HG02763 (cell line): ENCODE results near the gene TIMM8A.
"Not testable (repeated sequence)": the region's sequence is repeated elsewhere in the genome, so short reads cannot be mapped to it uniquely, and the experiment has no call there.

Experiments
- ATAC-seq: cut with Tn5 transposase; IDR thresholded peaks from one replicate; pipeline ENCODE4 v1.9.1; 2021; ENCODE audit warnings: mild to moderate bottlenecking, moderate library complexity; ENCODE audit not compliant: unreplicated experiment

Gene TIMM8A

GRCh38 chrX:101360390-101360789, 11.8 kb upstream of the TIMM8A start:
- no peak for ATAC-seq

GRCh38 chrX:101359966-101360365, 11.4 kb upstream of the TIMM8A start:
- no peak for ATAC-seq

DNA sequence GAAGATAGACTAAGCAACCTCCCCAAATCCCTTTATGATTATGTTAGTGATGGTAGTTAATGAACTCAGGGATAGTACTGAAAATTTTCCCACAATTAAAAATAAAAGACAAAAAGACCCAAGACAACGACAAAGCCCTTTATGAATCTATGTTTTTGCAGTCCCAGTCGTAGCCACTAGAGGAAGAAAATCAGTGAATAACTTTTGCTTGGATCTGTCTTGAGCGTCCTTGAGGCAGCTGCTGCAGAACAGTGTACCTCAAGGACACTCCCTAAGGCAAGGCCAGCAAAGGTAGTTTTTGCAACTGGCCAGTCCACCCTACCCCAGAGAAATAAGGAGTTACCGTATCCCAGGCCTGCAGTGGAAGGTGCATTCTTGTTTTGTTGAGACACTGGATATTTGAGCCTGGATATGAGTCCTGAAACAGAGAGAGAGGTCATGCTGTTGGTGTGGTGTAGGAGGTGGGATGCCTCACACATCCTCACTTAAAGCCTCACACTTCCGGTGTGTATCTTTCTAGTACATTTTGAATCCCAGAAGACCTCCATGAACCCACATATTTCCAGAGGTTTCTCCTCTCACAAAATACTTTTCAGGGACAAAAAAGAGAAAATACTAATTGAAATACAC, 8.7 kb upstream of the TIMM8A start:
- no peak for ATAC-seq

DNA sequence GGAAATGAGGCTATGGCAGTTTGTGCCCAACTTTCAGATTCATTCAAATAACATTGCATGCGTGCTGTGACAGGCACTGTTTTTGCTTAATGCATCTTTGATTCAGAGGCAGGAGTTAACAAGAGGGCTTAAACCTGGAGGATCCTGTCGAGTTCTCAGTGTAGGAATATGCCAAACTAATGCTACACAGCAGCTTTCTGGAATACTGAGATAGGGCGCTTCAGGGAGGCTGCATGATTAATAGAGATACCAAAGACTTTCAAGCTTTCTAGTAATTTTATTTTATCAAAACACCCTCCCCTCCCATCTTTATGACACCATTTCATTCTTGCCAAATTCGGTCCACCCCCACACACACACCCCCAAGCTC, 636 bp upstream of the TIMM8A start:
- ATAC-seq, result no peak

- ATAC-seq, result peak; percentile 18
Measured at GRCh38 chrX:101347859-101348451, 587 bp downstream of the TIMM8A start.

- ATAC-seq, result no peak
Measured at GRCh38 chrX:101337776-101338271, 10.7 kb downstream of the TIMM8A start.

- not testable (repeated sequence) for ATAC-seq
Measured at GRCh38 chrX:101334310-101334709, 14.2 kb downstream of the TIMM8A start.

- not testable (repeated sequence) for ATAC-seq
Measured at GRCh38 chrX:101326600-101326999, 21.9 kb downstream of the TIMM8A start.

DNA sequence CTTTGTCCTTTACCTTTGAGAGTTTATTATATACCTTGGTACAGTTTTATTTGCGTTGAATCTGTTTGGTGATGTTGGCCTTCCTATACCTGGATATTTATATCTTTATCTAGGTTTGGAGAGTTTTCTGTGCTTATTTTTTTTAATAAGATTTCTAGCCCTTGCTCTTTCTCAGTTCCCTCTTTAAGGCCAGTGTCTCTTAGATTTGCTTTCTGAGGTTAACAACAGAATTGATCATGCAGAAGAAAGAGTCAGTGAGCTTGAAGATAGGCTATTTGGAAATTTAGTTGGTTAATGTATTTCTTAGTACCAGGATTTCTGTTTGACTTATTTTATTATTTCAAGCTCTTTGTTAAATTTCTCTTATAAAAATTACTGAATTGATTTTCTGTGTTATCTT, 44.8 kb downstream of the TIMM8A start:
- no peak for ATAC-seq
